ENCODE data around the gene PPFIBP2.

Gene PPFIBP2

GRCh38 chr11:7599209-7599608, 85.4 kb downstream of the PPFIBP2 start:
- no peak for DNase-seq (ENCODE audit: low read depth, low spot score)

GRCh38 chr11:7600205-7600775, 86.5 kb downstream of the PPFIBP2 start:
- no peak for DNase-seq (ENCODE audit: low read depth, low spot score)

- DNase-seq (ENCODE audit: low read depth, low spot score), result no peak
Observed at GRCh38 chr11:7603031-7603781, 89.4 kb downstream of the PPFIBP2 start.

DNA sequence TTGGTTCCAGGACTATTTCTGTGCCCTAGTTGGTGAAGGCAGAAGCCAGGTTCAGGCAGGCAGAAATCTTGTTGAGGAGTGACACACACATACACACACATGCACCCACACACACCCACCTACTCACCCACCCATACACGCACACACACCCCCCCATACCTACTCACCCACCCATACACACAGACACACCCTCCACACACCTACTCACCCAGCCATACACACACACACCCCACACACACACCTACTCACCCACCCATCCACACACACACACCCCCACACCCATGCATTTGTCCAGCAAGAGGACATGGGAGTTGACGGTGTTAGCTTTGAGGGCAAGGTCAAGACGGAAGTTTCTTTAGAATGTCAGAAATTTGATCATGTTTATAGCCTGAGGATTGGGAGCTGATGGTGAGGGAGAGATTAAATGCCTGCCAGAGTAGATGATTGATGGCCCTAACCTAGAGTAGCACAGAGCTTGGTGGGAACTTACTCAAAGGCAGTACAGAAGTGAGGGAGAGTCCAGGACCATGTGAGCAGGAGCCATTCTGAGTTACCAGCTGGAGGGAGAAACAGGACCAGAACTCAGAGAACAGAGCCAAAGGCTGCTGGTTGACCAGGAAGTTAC, 90.6 kb downstream of the PPFIBP2 start:
- no peak for DNase-seq (ENCODE audit: low read depth, low spot score)

- no peak for DNase-seq (ENCODE audit: low read depth, low spot score)
Observed at GRCh38 chr11:7605186-7605943, 91.6 kb downstream of the PPFIBP2 start.

DNA sequence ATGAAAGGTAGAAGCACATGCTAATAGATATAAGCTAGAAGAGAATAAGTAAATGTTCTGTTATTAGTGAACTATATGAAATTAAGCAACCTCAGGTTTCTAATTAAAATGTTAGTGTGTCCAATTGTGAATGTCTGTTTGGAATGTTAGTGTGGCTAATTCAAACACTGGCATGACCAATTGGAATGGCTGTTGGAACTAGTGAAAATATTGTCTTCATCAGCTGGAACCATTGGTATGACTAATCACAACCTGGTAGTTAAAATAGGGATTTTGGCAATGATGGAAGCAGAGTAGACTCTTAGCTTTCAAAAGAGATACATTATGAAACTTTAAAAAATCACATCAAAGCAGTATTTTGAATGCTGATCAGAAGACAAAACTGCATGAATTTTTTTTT, 92.7 kb downstream of the PPFIBP2 start:
- no peak for DNase-seq (ENCODE audit: low read depth, low spot score)

- DNase-seq (ENCODE audit: low read depth, low spot score), result no peak
Observed at GRCh38 chr11:7609015-7609414, 95.2 kb downstream of the PPFIBP2 start.

GRCh38 chr11:7609521-7609920, 95.7 kb downstream of the PPFIBP2 start:
- DNase-seq (ENCODE audit: low read depth, low spot score), result no peak

DNA sequence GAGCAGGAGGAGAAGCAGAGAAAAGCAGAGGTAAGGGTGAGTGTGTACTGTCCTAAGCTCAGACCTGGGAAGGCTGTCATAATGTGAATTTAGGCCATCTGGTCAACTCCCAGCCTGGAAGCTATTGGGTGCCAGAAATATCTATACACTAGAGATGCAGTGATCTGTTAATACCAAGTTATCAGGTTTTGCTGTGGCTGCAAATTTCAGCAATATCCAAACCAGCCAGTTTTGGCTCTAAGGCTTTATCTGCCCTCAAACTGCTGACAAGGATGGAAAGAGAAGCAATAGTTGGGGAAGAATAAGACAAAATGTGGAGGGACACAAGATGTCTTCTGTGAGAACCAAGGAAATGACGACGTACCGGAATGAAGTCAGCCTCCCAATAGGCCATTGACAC, 96.6 kb downstream of the PPFIBP2 start:
- no peak for DNase-seq (ENCODE audit: low read depth, low spot score)

DNA sequence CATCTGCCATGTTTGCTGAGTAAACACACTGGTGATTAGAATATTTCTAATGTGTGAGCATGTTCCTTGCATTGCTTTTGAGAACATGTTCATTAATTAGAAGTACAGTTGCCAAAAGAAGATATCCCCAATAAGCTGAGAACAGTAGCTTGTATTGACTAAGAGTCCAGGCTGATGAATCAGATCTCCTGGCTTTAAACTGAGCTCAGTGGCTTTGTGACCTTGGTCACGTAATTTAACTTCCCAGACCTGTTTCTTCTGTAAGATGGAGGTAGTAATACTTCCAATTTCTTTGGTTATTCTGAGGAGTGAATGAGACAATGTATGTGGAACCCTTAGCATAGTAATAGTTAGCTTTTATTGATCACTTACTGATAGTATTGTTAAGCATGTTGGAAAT, 97.6 kb downstream of the PPFIBP2 start:
- DNase-seq (ENCODE audit: low read depth, low spot score), result no peak

DNA sequence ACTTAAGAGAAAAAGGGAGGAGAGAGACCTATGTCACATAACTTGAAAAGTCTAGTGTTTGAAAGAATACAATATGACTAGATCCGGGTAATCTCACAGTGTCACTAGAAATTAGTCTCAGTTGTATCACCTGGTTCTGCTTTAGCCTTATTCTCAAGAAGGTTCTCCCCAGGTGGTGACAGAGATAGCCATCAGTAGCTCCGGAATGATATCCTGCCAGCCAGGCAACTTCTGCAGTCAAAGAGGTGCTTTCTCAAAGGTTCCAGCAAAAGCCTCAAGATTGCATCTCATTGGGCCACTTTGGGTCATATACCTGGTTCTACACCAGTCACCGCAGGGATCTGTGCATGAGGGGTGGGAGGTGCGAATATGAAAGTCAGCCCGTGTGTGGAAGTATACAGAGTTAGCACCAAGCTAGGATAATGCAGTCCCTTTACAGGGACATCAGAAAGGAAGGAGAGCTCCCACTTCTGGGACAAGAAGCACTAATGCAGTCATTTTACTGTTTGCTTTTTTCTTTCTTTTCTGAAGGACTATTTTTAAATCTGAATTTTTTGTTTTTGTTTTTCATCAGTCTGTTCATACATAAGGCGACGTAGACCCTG, 98.4 kb downstream of the PPFIBP2 start:
- DNase-seq (ENCODE audit: low read depth, low spot score), result no peak

DNA sequence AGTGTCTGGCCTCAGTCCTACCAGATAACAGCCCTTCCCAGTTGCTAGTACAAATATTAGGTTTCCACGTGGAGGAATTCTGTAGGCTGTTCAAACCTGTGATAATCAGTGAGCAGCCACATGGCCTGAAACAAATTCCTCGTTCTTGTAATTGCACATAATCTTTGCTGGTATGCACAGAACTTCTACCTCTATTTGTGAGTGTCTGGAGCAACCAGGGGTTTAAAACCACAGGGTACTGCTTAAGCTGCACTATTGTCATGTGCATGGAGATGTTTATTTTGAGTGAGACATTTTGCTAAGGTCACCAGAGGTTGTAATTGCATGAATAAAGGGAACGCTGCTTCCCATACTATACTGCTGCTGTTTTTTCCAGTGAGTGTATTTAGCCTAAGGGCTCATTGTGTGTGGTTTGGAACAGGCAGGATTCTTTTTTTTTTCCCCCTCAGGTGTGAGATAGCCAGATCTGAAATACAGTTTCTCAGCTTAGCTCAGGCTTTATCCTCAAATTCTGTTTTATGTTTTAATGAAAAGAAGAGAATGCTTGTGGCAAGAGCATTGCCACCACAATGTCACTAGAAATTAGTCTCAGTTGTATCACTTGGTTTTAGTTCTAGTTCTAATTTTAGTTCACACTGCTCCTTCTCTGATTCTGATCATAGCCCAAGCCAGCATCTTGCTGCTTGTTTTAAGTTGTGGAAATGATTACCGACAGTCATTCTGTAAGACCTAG, 99.0 kb downstream of the PPFIBP2 start:
- no peak for DNase-seq (ENCODE audit: low read depth, low spot score)

DNA sequence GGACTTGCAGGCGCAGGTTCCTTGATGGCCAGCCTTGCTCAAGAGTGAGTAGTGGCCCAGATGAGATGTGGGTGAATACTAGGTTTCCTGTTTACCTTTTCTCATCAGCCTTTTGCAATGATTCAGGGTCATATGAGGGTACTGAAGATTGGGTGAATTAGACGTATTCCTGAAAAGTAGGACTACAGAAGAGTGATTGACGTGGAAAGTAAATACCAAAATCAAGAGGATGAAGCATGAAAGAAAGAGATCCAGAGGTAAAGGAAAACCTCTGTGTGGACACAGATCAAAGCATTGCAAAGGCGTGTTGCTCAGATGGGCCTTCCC, 99.6 kb downstream of the PPFIBP2 start:
- no peak for DNase-seq (ENCODE audit: low read depth, low spot score)

- DNase-seq (ENCODE audit: low read depth, low spot score), result no peak
Observed at GRCh38 chr11:7614656-7615055, 100.9 kb downstream of the PPFIBP2 start.

- DNase-seq (ENCODE audit: low read depth, low spot score), result no peak
Observed at GRCh38 chr11:7617032-7617431, 103.2 kb downstream of the PPFIBP2 start.

DNA sequence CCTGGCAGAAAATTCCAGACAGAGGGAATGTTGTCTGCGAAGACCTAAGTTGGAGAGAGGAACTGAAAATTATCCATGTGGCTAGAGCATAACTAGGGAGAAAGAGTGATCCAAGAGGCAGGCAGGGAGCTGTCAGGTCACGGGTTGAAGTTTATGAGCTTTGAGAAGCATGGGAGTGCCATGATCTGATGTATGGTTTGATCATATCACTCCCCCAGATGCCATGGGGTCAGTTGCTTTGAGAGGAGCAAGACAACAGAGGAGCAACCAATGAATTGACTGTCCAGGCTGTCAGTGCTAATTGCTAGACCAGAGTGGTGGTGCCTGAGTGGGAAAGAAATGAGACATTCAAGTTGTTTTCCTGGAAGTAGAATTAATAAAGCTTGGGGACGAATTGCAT, 105.5 kb downstream of the PPFIBP2 start:
- DNase-seq (ENCODE audit: low read depth, low spot score), result no peak

GRCh38 chr11:7621090-7621489, 107.3 kb downstream of the PPFIBP2 start:
- DNase-seq (ENCODE audit: low read depth, low spot score), result no peak

GRCh38 chr11:7621554-7621953, 107.8 kb downstream of the PPFIBP2 start:
- no peak for DNase-seq (ENCODE audit: low read depth, low spot score)

GRCh38 chr11:7622721-7623120, 108.9 kb downstream of the PPFIBP2 start:
- no peak for DNase-seq (ENCODE audit: low read depth, low spot score)

GRCh38 chr11:7628660-7629059, 114.9 kb downstream of the PPFIBP2 start:
- DNase-seq (ENCODE audit: low read depth, low spot score), result no peak

DNA sequence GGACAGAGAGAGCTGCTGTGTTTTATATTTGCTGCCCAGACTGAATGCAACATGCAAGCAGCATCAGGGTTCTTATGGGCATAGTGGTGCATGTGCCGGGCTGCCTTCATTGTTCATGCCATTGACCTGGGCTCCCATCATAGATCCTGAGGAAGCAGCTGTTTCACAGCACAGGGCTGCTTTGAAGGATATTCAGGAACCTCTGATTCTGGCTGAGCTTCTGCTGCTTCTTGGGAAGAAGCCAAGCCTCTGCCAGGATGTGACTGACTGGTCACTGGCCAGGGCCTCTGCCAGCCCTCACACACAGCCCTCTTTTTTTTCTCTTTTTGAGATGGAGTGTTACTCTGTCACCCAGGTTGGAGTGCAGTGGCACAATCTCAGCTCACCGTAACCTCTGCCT, 116.2 kb downstream of the PPFIBP2 start:
- DNase-seq (ENCODE audit: low read depth, low spot score), result no peak

All from activated CD4-positive, CD25-positive, alpha-beta regulatory T cell treated with anti-CD3 and anti-CD28 coated beads, Interleukin-2, amount 50 U/mL, for 16 hours (primary cell).